CD14-positive monocyte (primary cell): ENCODE measurements around the gene DZIP1L. TPM values are rescaled to one million over a fixed set of nuclear protein-coding genes. Genes with fewer than 3 reads are reported as not detected.

Experiments
- DNase-seq, 3 donors: peaks; one replicate each; pipeline ENCODE4 v3.0.0-alpha.2; 2011 to 2022
- H2AFZ ChIP-seq: 2 replicates; pipeline ENCODE4 v1.6.0; 2012; ENCODE audit warnings: mild to moderate bottlenecking, low read depth, low read length, inconsistent platforms; ENCODE audit not compliant: insufficient read depth, poor library complexity, severe bottlenecking
- H3K27ac ChIP-seq, 2 donors: 1 replicate in 1 of 2; 2 replicates in 1 of 2; pipeline ENCODE4 v1.5.1; 2012 to 2013; ENCODE audit warnings: low read length in 2 of 2, control low read depth in 1 of 2, inconsistent platforms in 1 of 2, low read depth in 1 of 2, mild to moderate bottlenecking in 1 of 2
- H3K27me3 ChIP-seq, 2 donors: one replicate each; pipeline versions ENCODE4 v1.6.0 to v1.6.1; 2011 to 2013; ENCODE audit warnings: low read length in 2 of 2; ENCODE audit not compliant: control insufficient read depth in 2 of 2, insufficient read depth in 2 of 2
- H3K36me3 ChIP-seq, 2 donors: replicated peaks in 1 of 2; 1 replicate in 1 of 2; 2 replicates in 1 of 2; pipeline versions ENCODE4 v1.5.1 to v1.6.1; 2012 to 2013; ENCODE audit warnings: low read length in 2 of 2, control low read depth in 1 of 2, inconsistent platforms in 1 of 2, mild to moderate bottlenecking in 1 of 2; ENCODE audit not compliant: insufficient read depth in 2 of 2, control insufficient read depth in 1 of 2
- H3K4me1 ChIP-seq, 2 donors: 1 replicate in 1 of 2; 2 replicates in 1 of 2; pipeline versions ENCODE4 v1.5.1 to v1.6.1; 2012 to 2013; ENCODE audit warnings: low read length in 2 of 2, control low read depth in 1 of 2, inconsistent platforms in 1 of 2, mild to moderate bottlenecking in 1 of 2, moderate library complexity in 1 of 2; ENCODE audit not compliant: insufficient read depth in 2 of 2, control insufficient read depth in 1 of 2
- H3K4me2 ChIP-seq: replicated peaks from 2 replicates; pipeline ENCODE3; 2012; ENCODE audit warnings: low read length, moderate library complexity, mild to moderate bottlenecking; ENCODE audit not compliant: poor library complexity, severe bottlenecking; ENCODE audit errors: extremely low read depth
- H3K4me3 ChIP-seq, 3 experiments: fragments of 200-600 bp in 1 of 3; sonication (generic) in 1 of 3; replicated peaks in 1 of 3; 1 replicate in 2 of 3; 2 replicates in 1 of 3; pipeline ENCODE4 v1.5.1; 2011 to 2013; ENCODE audit warnings: low read length in 3 of 3, mild to moderate bottlenecking in 3 of 3, control low read depth in 2 of 3, low read depth in 2 of 3, inconsistent platforms in 1 of 3, moderate library complexity in 1 of 3
- H3K79me2 ChIP-seq: 2 replicates; pipeline ENCODE4 v1.6.0; 2012; ENCODE audit warnings: mild to moderate bottlenecking, control low read depth, inconsistent platforms, low read length, moderate library complexity; ENCODE audit not compliant: insufficient read depth
- H3K9ac ChIP-seq: 2 replicates; pipeline ENCODE4 v1.6.0; 2017; ENCODE audit warnings: low read length, mild to moderate bottlenecking; ENCODE audit not compliant: insufficient read depth, poor library complexity, severe bottlenecking
- H3K9me3 ChIP-seq, 2 donors: replicated peaks in 1 of 2; 1 replicate in 1 of 2; 2 replicates in 1 of 2; pipeline versions ENCODE4 v1.5.1 to v1.6.1; 2012 to 2013; ENCODE audit warnings: low read length in 2 of 2, control low read depth in 1 of 2; ENCODE audit not compliant: control insufficient read depth in 1 of 2, insufficient read depth in 1 of 2
- H4K20me1 ChIP-seq: 2 replicates; pipeline ENCODE4 v1.6.0; 2012; ENCODE audit warnings: mild to moderate bottlenecking, low read length, control low read depth, moderate library complexity; ENCODE audit not compliant: insufficient read depth
- H3K27ac Mint-ChIP-seq, 7 donors: one replicate each; pipeline ENCODE4 v1.8.0; 2020; ENCODE audit warnings: mild to moderate bottlenecking in 7 of 7, mixed read lengths in 7 of 7, moderate library complexity in 6 of 7, inconsistent platforms in 2 of 7
- H3K27me3 Mint-ChIP-seq, 3 donors: one replicate each; pipeline ENCODE4 v1.8.0; 2021 to 2022; ENCODE audit warnings: low read depth in 3 of 3, mild to moderate bottlenecking in 3 of 3, mixed read lengths in 3 of 3, moderate library complexity in 3 of 3, inconsistent platforms in 1 of 3
- H3K36me3 Mint-ChIP-seq, 2 donors: one replicate each; pipeline ENCODE4 v1.8.0; 2020; ENCODE audit warnings: mixed read lengths in 2 of 2, inconsistent platforms in 1 of 2, mild to moderate bottlenecking in 1 of 2
- H3K4me1 Mint-ChIP-seq: one replicate; pipeline ENCODE4 v1.8.0; 2020; ENCODE audit warnings: mild to moderate bottlenecking, mixed read lengths
- H3K4me3 Mint-ChIP-seq, 2 donors: one replicate each; pipeline ENCODE4 v1.8.0; 2020; ENCODE audit warnings: mild to moderate bottlenecking in 2 of 2, mixed read lengths in 2 of 2, moderate library complexity in 1 of 2
- H3K9me3 Mint-ChIP-seq, 7 donors: one replicate each; pipeline ENCODE4 v1.8.0; 2020 to 2022; ENCODE audit warnings: mixed read lengths in 7 of 7, mild to moderate bottlenecking in 6 of 7, moderate library complexity in 6 of 7, inconsistent platforms in 2 of 7
- CTCF ChIP-seq: fragments of 200-600 bp; IDR thresholded peaks from one replicate; pipeline ENCODE4 v1.8.0; 2022; ENCODE audit warnings: antibody characterized with exemption, mild to moderate bottlenecking
- WGBS: methylation state at CpG from one replicate; pipeline ENCODE4 v1.1.5; 2013; ENCODE audit warnings: missing lambda C conversion rate; ENCODE audit not compliant: insufficient coverage; 5-methylcytosine and 5-hydroxymethylcytosine counted together
- intact Hi-C, 2 donors: fragments of 100-400 bp; cut with micrococcal nuclease; formaldehyde crosslinking; loops; one replicate each; pipeline versions ENCODE4 v1.15.0 to v1.15.1; 2023
- polyA plus RNA-seq, 3 donors: library from polyadenylated mRNA; depleted of rRNA in 1 of 3; unstranded in 2 of 3; stranded (reverse) in 1 of 3; fragments of 300-500 nt in 2 of 3; fragments of >200 nt in 1 of 3; fragmentation: Illumina TruSeq in 2 of 3; gene quantifications; 1 replicate in 2 of 3; 2 replicates in 1 of 3; pipeline ENCODE4 v1.2.3, GENCODE V29; 2012 to 2021

DZIP1L gene
- polyA plus RNA-seq, 3 donors, result 0.50 to 1.8 (median 0.52) TPM

GRCh38 chr3:138093721-138094120 is 21.7 kb downstream of the DZIP1L start:
- Histone ChIP-seq H3K4me3 (no peak overlapping the region), H4K20me1 (no peaks in the 10 kb centered on the region), H2AFZ (no peak overlapping the region), H3K9me3 (no peaks in the 10 kb centered on the region), H3K4me2 (no peak overlapping the region), H3K9ac (no peak overlapping the region), H3K4me1 (no peaks in the 10 kb centered on the region), H3K27me3 (no peaks in the 10 kb centered on the region), H3K79me2 (no peaks in the 10 kb centered on the region), H3K27ac (no peak overlapping the region), H3K36me3 (no peaks in the 10 kb centered on the region)
- no peaks in the 10 kb centered on the region for H3K4me1 Mint-ChIP-seq
- no CpG with 5 or more reads among the region's 2 CpGs for WGBS
- no peaks in the 10 kb centered on the region for H3K27me3 Mint-ChIP-seq
- H3K4me3 Mint-ChIP-seq, result no peak overlapping the region
- H3K36me3 Mint-ChIP-seq, result peaks cover 5 to 11% of the 10 kb centered on the region in 2 donors
- intact Hi-C loops, result no loop called here
- no peak for DNase-seq
- TF ChIP-seq CTCF, result no peak
- no peak overlapping the region for H3K27ac Mint-ChIP-seq
- H3K9me3 Mint-ChIP-seq, result peaks cover 0 to 2% (median 0%) of the 10 kb centered on the region in 7 donors

GRCh38 chr3:138092023-138092422 is 23.4 kb downstream of the DZIP1L start:
- intact Hi-C loops, result no loop called here
- Mint-ChIP-seq H3K4me3 (no peak overlapping the region), H3K9me3 (peaks cover 0 to 2% (median 0%) of the 10 kb centered on the region in 7 donors), H3K27ac (no peak overlapping the region), H3K4me1 (no peaks in the 10 kb centered on the region), H3K36me3 (peaks cover 5 to 14% of the 10 kb centered on the region in 2 donors), H3K27me3 (no peaks in the 10 kb centered on the region)
- Histone ChIP-seq H3K4me3 (no peak overlapping the region), H3K9me3 (no peaks in the 10 kb centered on the region), H3K79me2 (no peaks in the 10 kb centered on the region), H3K4me1 (no peaks in the 10 kb centered on the region), H3K27me3 (no peaks in the 10 kb centered on the region), H4K20me1 (no peaks in the 10 kb centered on the region), H3K9ac (no peak overlapping the region), H3K27ac (no peak overlapping the region), H3K4me2 (no peak overlapping the region), H2AFZ (no peak overlapping the region), H3K36me3 (no peaks in the 10 kb centered on the region)
- DNase-seq, result no peak
- WGBS, result no CpG with 5 or more reads among the region's 2 CpGs
- no peak for TF ChIP-seq CTCF
